MM.1S (cell line): ENCODE results near the gene RERE.

Experiments
- DNase-seq: peaks from one replicate; pipeline ENCODE4 v3.0.0-alpha.2; 2015
- H2AFZ ChIP-seq: fragments of 300-600 bp; sonication (generic); 2 replicates; pipeline ENCODE4 v1.6.0; 2016; ENCODE audit warnings: antibody characterized with exemption, low read length
- H3F3A ChIP-seq: fragments of 300-600 bp; sonication (generic); 2 replicates; pipeline ENCODE4 v1.6.1; 2016; ENCODE audit warnings: mild to moderate bottlenecking, antibody characterized with exemption, low read length, moderate library complexity, mixed read lengths; ENCODE audit not compliant: insufficient read depth
- H3K27ac ChIP-seq: fragments of 300-600 bp; sonication (generic); 2 replicates; pipeline ENCODE4 v1.5.1; 2016; ENCODE audit warnings: mild to moderate bottlenecking, low read length
- H3K27me3 ChIP-seq: fragments of 300-600 bp; sonication (generic); replicated peaks from 2 replicates; pipeline ENCODE4 v1.6.0; 2016; ENCODE audit warnings: low read length; ENCODE audit not compliant: insufficient read depth
- H3K36me3 ChIP-seq: fragments of 300-600 bp; sonication (generic); replicated peaks from 2 replicates; pipeline ENCODE4 v1.6.1; 2016; ENCODE audit warnings: mild to moderate bottlenecking, low read length, mixed read lengths; ENCODE audit not compliant: insufficient read depth
- H3K4me1 ChIP-seq: fragments of 300-600 bp; sonication (generic); 2 replicates; pipeline ENCODE4 v1.6.1; 2016; ENCODE audit warnings: low read length, mixed read lengths
- H3K4me2 ChIP-seq: fragments of 300-600 bp; sonication (generic); 2 replicates; pipeline ENCODE4 v1.6.0; 2016; ENCODE audit warnings: low read depth, low read length
- H3K4me3 ChIP-seq: fragments of 300-600 bp; sonication (generic); 2 replicates; pipeline ENCODE4 v1.5.1; 2016; ENCODE audit warnings: low read length, mixed read lengths
- H3K79me2 ChIP-seq: fragments of 300-600 bp; sonication (generic); 2 replicates; pipeline ENCODE4 v1.6.1; 2016; ENCODE audit warnings: mixed run types, low read length, mixed read lengths
- H3K9ac ChIP-seq: fragments of 300-600 bp; sonication (generic); 2 replicates; pipeline ENCODE4 v1.6.1; 2016; ENCODE audit warnings: low read length, mixed read lengths
- H3K9me2 ChIP-seq: fragments of 300-600 bp; sonication (generic); replicated peaks from 2 replicates; pipeline ENCODE4 v1.6.1; 2016; ENCODE audit warnings: mild to moderate bottlenecking, low read length, mixed read lengths; ENCODE audit not compliant: insufficient read depth
- H3K9me3 ChIP-seq: fragments of 300-600 bp; sonication (generic); replicated peaks from 2 replicates; pipeline ENCODE4 v1.6.1; 2016; ENCODE audit warnings: mild to moderate bottlenecking, low read length, mixed read lengths; ENCODE audit not compliant: insufficient read depth
- H4K20me1 ChIP-seq: fragments of 300-600 bp; sonication (generic); 2 replicates; pipeline ENCODE4 v1.6.1; 2016; ENCODE audit warnings: mild to moderate bottlenecking, low read length, moderate library complexity, mixed read lengths; ENCODE audit not compliant: insufficient read depth
- CTCF ChIP-seq: fragments of 300-600 bp; sonication (generic); IDR thresholded peaks from 2 replicates; pipeline ENCODE4 v1.5.1; 2016; ENCODE audit warnings: antibody characterized with exemption, low read length, mixed read lengths
- EZH2 ChIP-seq: fragments of 300-600 bp; sonication (generic); optimal IDR thresholded peaks from 2 replicates; pipeline ENCODE3; 2017; ENCODE audit warnings: low read depth, mild to moderate bottlenecking, antibody characterized with exemption, low read length, mixed read lengths
- EZH2phosphoT487 ChIP-seq: fragments of 300-600 bp; sonication (generic); IDR thresholded peaks from 2 replicates; pipeline ENCODE4 v1.6.1; 2018; ENCODE audit warnings: antibody characterized with exemption, low read length

The RERE gene

GRCh38 chr1:8312235-8313218 is 504.9 kb downstream of the RERE start:
- Histone ChIP-seq H3K4me1 (no peaks in the 10 kb centered on the region), H3K9ac (no peak overlapping the region), H3K27ac (no peak overlapping the region), H3K79me2 (no peaks in the 10 kb centered on the region), H4K20me1 (no peaks in the 10 kb centered on the region), H2AFZ (no peak overlapping the region), H3F3A (no peaks in the 10 kb centered on the region), H3K27me3 (peaks cover 57% of the 10 kb centered on the region), H3K9me3 (no peaks in the 10 kb centered on the region), H3K36me3 (no peaks in the 10 kb centered on the region), H3K4me3 (no peak overlapping the region), H3K4me2 (no peak overlapping the region), H3K9me2 (no peaks in the 10 kb centered on the region)
- TF ChIP-seq CTCF (no peak), EZH2 (no peak), EZH2phosphoT487 (no peak)
- no peak for DNase-seq

GRCh38 chr1:8311068-8311718 is 506.2 kb downstream of the RERE start:
- Histone ChIP-seq H3K9ac (no peak overlapping the region), H3K27ac (no peak overlapping the region), H3K9me2 (no peaks in the 10 kb centered on the region), H3K4me2 (no peak overlapping the region), H3K36me3 (no peaks in the 10 kb centered on the region), H3K4me1 (no peaks in the 10 kb centered on the region), H3K9me3 (no peaks in the 10 kb centered on the region), H3F3A (no peaks in the 10 kb centered on the region), H3K4me3 (no peak overlapping the region), H4K20me1 (no peaks in the 10 kb centered on the region), H3K79me2 (no peaks in the 10 kb centered on the region), H3K27me3 (peaks cover 55% of the 10 kb centered on the region), H2AFZ (no peak overlapping the region)
- DNase-seq, result no peak
- no peak for TF ChIP-seq EZH2
- no peak for TF ChIP-seq CTCF
- no peak for TF ChIP-seq EZH2phosphoT487

GRCh38 chr1:8307628-8308027 is 509.8 kb downstream of the RERE start:
- Histone ChIP-seq H3K9me2 (no peaks in the 10 kb centered on the region), H3K4me3 (no peak overlapping the region), H2AFZ (no peak overlapping the region), H3K27ac (no peak overlapping the region), H3K9me3 (no peaks in the 10 kb centered on the region), H3K27me3 (peaks cover 49% of the 10 kb centered on the region), H3K36me3 (no peaks in the 10 kb centered on the region), H3K4me2 (no peak overlapping the region), H3F3A (no peaks in the 10 kb centered on the region), H3K9ac (no peak overlapping the region), H3K4me1 (no peaks in the 10 kb centered on the region), H3K79me2 (no peaks in the 10 kb centered on the region), H4K20me1 (no peaks in the 10 kb centered on the region)
- DNase-seq, result no peak
- no peak for TF ChIP-seq EZH2phosphoT487
- TF ChIP-seq CTCF, result no peak
- no peak for TF ChIP-seq EZH2
